Suppressor macrophage treated with lipopolysaccharide for 4 hours (primary cell): Measurements from ENCODE around the gene HNRNPUL1.
"Not testable (repeated sequence)": the region's sequence is repeated elsewhere in the genome, so short reads cannot be mapped to it uniquely, and the experiment has no call there.

Source experiments
- DNase-seq: peaks from one replicate; pipeline ENCODE4 v3.0.0-alpha.2; 2020

Gene HNRNPUL1

DNA sequence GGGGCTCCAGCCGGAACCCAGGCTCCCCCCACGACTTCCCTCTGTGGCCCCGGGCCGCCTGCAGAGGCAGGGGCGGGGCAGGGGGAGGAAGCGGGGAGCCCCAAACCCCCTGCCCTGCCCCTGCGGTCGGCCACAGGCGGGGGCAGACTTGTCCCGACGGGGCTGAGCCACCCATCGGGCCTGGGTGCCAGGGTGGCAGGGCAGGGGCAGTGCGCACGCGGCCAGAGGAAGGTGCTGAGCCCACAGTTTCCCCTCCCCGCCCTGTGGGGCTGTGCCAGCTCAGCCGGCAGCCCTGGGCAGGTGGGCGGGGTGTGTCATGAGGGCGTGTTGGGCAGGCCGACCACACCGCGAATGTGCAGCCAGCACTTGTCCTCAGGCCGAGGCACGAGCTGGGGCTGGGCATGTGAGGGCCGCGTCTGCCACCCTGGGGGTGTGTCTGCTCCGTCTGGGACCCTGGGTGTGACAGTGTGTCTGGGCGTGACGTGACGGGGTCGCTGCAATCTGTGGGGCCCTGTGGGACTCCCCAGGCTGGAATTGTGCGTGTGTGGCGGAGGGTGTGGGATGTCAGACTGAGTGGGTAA is 63.5 kb downstream of the HNRNPUL1 start:
- DNase-seq = peak; percentile 90

DNA sequence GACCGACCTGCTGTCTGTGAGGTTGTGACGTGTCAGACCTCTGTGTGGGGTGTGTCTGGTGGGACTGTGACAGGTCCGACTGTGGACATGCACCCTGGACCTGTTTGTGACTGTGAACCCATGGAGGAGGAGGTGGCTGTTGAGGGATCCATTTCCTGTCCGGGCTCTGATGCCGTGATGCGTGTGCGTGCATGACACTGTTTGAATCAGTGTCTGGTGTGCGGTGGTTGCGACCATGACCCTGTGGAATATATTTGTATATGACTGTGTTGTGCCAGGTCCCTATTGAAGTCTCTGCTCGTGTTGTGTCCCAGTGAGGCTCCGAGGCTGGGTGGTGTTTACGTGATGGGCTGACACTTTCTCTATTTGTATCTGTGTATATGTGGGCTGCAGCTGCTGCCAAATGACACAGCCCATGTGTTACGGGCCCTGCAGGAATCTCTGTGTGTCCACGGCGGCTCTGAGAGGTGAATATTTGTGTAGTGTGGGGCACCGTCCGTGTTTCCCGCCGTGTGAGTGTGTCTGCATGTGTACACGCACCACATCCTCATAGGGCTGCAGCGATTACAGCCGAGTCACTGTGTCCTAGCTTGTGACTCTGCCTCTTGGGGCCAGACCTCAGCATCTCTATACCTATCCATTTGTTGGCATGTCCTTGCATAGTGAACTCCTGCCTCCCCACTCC is 64.1 kb downstream of the HNRNPUL1 start:
- peak; percentile 70 for DNase-seq

- DNase-seq = peak; percentile 91
Observed at GRCh38 chr19:41328842-41329225, 64.7 kb downstream of the HNRNPUL1 start.

- no peak for DNase-seq
Observed at GRCh38 chr19:41330481-41330880, 66.3 kb downstream of the HNRNPUL1 start.

DNA sequence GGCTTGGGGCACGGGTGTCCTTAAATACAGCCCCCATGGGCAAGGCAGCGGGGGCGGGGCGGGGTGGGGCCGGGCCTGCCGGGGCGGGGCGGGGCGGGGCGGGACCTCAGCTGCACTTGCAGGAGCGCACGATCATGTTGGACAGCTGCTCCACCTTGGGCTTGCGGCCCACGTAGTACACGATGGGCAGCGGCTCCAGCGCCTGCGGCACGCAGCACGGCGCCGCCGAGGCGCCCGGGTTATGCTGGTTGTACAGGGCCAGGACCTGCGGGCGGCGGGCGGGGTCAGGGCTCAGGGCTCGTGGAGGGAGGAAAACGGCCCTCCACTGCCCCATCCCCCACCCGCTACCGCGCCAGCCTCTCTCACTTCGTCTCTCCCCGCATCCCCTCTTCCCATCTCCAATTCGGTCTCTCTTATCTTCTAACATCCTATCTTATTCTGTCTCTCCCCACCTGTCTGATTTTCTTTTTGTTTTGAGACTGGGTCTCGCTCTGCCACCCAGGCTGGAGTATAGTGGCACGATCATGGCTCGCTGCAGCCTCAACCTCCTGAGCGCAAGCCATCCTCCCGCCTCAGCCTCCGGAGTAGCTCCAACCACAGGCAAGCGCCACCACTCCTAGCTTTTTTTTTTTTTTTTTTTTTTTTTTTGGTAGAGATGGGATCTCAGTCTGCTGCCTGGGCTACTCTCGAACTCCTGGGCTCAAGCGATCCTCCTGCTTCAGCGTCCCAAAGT is 66.9 kb downstream of the HNRNPUL1 start:
- DNase-seq = no peak

- DNase-seq = no peak
Observed at GRCh38 chr19:41332000-41332399, 67.8 kb downstream of the HNRNPUL1 start.

GRCh38 chr19:41332468-41332867 is 68.3 kb downstream of the HNRNPUL1 start:
- DNase-seq = no peak

GRCh38 chr19:41334793-41335192 is 70.6 kb downstream of the HNRNPUL1 start:
- DNase-seq = peak; percentile 94

DNA sequence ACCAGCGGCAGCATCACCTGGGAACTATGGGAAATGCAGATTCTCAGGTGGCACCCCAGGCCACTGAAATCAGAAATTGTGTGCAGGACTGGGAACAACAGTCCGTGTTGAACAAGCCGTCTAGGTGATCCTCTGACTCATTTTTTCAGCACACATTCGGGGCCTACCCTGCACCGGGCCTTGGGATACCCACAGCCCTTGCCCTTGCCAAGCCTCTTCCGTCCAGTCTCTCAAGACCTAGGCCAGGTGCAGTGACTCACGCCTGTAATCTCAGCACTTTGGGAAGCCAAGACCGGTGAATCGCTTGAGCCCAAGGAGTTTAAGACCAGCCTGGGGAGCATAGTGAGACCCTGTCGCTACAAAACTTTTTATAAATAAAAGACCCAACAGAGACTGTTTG is 71.3 kb downstream of the HNRNPUL1 start:
- no peak for DNase-seq

DNA sequence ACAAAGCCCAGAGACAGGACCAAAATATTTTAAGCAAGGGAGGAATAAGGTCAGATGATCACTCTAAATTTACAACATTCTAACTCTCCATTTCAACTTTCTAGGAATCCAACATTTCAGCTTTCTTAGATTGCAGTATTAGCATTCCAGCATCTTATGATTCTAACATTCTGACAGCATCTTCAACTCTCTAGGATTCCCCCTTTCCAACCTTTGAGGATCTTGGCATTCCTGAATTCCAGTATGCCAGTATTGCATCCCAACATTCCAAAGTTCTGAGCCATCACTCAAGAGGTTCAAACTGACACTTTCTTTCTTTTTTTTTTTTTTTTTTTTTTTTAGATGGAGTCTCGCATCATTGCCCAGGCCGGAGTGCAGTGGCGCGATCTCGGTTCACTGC is 75.8 kb downstream of the HNRNPUL1 start:
- DNase-seq = no peak

GRCh38 chr19:41341669-41342490 is 77.7 kb downstream of the HNRNPUL1 start:
- no peak for DNase-seq

DNA sequence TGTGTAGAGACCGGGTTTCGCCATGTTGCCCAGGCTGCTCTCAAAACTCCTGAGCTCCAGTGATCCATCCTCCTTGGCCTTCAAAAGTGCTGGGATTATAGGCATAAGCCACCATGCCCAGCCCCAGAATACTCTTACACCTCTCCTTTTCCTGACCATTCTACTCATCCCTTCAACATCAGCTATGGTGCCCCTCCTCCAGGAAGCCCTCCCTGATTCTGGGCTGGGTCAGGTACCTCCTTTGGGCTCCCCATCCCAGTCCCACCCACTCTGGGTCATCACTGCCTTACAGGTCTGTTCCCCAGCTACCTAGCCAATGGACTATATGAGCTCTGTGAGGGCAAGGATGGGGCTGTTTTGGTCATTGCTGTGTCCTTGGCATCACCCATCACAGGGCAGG is 80.0 kb downstream of the HNRNPUL1 start:
- DNase-seq = no peak

DNA sequence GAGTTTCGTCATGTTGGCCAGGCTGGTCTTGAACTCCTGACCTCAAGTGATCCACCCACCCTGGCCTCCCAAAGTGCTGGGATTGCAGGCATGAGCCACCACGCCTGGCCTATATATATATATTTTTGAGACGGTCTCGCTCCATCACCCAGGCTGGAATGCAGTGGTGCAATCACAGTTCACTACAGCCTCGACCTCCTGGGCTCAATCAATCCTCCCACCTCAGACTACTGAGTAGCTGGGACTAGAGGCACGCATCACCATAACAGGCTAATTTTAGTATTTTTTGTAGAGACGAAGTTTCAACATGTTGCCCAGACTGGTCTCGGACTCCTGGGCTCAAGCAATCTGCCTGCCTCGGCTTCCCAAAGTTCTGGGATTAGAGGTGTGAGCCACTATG is 82.7 kb downstream of the HNRNPUL1 start:
- DNase-seq = not testable (repeated sequence)

GRCh38 chr19:41350735-41351338 is 86.7 kb downstream of the HNRNPUL1 start:
- DNase-seq = peak; percentile 19

GRCh38 chr19:41351339-41352245 is 87.4 kb downstream of the HNRNPUL1 start:
- peak; percentile 80 for DNase-seq

- no peak for DNase-seq
Observed at GRCh38 chr19:41352279-41352608, 88.1 kb downstream of the HNRNPUL1 start.

- peak; percentile 80 for DNase-seq
Observed at GRCh38 chr19:41352609-41353465, 88.7 kb downstream of the HNRNPUL1 start.

DNA sequence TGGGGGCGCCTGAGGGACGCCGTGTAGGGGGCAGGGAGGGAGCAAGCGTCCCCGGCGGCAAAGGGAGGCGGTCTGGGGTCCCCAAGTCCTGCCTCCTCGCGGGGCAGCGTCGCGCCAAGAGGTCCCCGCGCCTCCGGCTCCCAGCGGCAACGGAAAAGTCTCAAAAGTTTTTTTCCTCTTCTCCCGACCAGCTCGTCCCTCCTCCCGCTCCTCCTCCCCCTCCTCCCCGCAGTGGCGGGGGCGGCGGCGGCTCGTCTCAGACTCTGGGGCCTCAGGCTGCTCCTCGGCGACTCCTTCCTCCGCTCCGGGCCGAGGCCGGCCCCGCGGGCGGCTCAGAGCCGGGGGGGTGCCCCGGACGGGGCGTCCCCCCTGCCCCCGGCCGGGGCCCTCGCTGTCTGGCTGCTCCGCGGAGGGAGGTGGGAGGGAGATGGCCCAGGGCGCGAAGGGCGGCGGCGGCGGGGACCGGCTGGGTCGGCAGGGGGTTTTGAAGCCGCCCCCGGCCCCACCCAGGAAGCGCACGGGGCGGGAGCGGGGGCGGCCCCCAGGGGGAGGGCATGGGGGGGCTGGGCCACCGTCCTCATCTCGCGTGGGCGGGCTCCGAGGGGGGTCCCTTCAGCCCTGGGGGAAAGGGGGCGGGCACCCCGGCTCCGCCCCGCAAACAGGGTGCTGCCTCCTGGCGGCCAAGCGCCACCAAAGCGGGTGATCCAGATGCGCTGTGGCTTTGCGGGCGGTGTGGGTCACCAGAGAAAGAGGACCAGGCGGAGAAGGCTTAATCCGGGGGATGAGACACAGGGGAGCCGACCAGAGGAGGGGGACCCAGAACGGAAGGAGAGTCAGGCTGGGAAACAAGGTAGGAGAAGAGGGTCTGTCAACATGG is 89.5 kb downstream of the HNRNPUL1 start, which contains the start of gene TGFB1:
Gene TGFB1, minus strand, starts transcription at position 457 of the 877 bp plus-strand sequence. CDS start 878 bp downstream, outside the sequence.
- DNase-seq = peak; percentile 95

- DNase-seq = no peak
Observed at GRCh38 chr19:41354343-41354953, 90.3 kb downstream of the HNRNPUL1 start.
